ENCODE results near the gene CLEC18B.
"Not testable (repeated sequence)": the region's sequence is repeated elsewhere in the genome, so short reads cannot be mapped to it uniquely, and the experiment has no call there.

The CLEC18B gene

GRCh38 chr16:74420612-74421481 is at the start of gene CLEC18B:
TSS of gene CLEC18B (minus strand) at chr16:74421478. CDS start at chr16:74421270, 208 bp downstream.
- DNase-seq (ENCODE audit: low read depth): not testable (repeated sequence)

- no peak for DNase-seq (ENCODE audit: low read depth)
These were observed 48.7 kb upstream of the CLEC18B start for GRCh38 chr16:74469946-74470478.

GRCh38 chr16:74468807-74469525 is 47.7 kb upstream of the CLEC18B start:
- DNase-seq (ENCODE audit: low read depth): no peak

- DNase-seq (ENCODE audit: low read depth): no peak
These were observed 45.6 kb upstream of the CLEC18B start for GRCh38 chr16:74466872-74467271.

GRCh38 chr16:74465851-74466685 is 44.8 kb upstream of the CLEC18B start:
- DNase-seq (ENCODE audit: low read depth): no peak

- DNase-seq (ENCODE audit: low read depth): no peak
These were observed 44.0 kb upstream of the CLEC18B start for GRCh38 chr16:74465281-74465680.

GRCh38 chr16:74463888-74464287 is 42.6 kb upstream of the CLEC18B start:
- no peak for DNase-seq (ENCODE audit: low read depth)

GRCh38 chr16:74462361-74462760 is 41.1 kb upstream of the CLEC18B start:
- no peak for DNase-seq (ENCODE audit: low read depth)

GRCh38 chr16:74461826-74462225 is 40.5 kb upstream of the CLEC18B start:
- DNase-seq (ENCODE audit: low read depth): no peak

GRCh38 chr16:74460542-74460941 is 39.3 kb upstream of the CLEC18B start:
- DNase-seq (ENCODE audit: low read depth): no peak

GRCh38 chr16:74456290-74456625 is 35.0 kb upstream of the CLEC18B start:
- no peak for DNase-seq (ENCODE audit: low read depth)

GRCh38 chr16:74455619-74456289 is 34.5 kb upstream of the CLEC18B start:
- DNase-seq (ENCODE audit: low read depth): no peak

- DNase-seq (ENCODE audit: low read depth): no peak
These were observed 33.9 kb upstream of the CLEC18B start for GRCh38 chr16:74455213-74455612.

- no peak for DNase-seq (ENCODE audit: low read depth)
These were observed 30.9 kb upstream of the CLEC18B start for GRCh38 chr16:74451951-74452758.

- DNase-seq (ENCODE audit: low read depth): no peak
These were observed 29.9 kb upstream of the CLEC18B start for GRCh38 chr16:74450967-74451760.

- DNase-seq (ENCODE audit: low read depth): no peak
These were observed 29.0 kb upstream of the CLEC18B start for GRCh38 chr16:74450236-74450635.

GRCh38 chr16:74449470-74449869 is 28.2 kb upstream of the CLEC18B start:
- no peak for DNase-seq (ENCODE audit: low read depth)

GRCh38 chr16:74448990-74449389 is 27.7 kb upstream of the CLEC18B start:
- DNase-seq (ENCODE audit: low read depth): no peak

- DNase-seq (ENCODE audit: low read depth): no peak
These were observed 26.3 kb upstream of the CLEC18B start for GRCh38 chr16:74447578-74447977.

- no peak for DNase-seq (ENCODE audit: low read depth)
These were observed 25.6 kb upstream of the CLEC18B start for GRCh38 chr16:74446866-74447265.
